Bone marrow (tissue), 2 donors: ENCODE data around the gene FAM50B.

ENCODE experiments used
- DNase-seq, 2 donors: peaks; one replicate each; lab custom pipeline; 2025; lab: John Stamatoyannopoulos, UW

Gene FAM50B, protein sequence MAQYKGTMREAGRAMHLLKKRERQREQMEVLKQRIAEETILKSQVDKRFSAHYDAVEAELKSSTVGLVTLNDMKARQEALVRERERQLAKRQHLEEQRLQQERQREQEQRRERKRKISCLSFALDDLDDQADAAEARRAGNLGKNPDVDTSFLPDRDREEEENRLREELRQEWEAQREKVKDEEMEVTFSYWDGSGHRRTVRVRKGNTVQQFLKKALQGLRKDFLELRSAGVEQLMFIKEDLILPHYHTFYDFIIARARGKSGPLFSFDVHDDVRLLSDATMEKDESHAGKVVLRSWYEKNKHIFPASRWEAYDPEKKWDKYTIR

DNA sequence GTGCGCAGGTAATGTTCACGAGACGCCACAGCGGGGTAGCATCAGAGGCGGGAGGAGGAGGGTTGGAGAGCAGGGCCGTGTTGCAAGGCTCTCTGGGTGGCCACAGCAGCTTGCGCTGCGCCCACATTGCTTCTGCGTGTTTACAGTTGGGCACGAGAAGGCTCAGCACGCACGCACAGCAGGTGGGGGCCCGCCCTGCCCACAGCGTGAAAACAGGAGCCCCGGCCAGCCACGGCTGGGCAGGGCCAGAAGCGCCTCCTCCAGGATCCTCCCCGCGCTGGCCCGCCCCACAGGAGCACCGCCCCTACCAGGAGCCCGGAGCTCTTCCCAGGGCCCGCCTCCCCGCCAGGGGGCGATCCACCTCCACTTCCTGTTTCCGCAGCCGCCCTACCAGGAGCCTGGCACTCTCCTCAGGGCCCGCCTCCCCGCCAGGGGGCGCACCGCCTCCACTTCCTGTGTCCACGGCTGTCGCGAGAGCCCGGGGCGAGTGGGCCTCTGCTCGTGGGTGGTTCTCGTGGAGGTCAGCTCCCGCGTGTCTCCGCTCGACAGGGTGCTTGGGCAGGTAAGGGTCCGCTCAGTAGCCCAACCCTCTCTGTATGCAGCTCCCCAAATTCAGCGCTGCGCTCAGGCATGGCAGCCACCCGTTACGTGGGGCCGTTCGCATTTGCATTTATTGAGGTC lies at the start of gene FAM50B:
TSS of gene FAM50B (plus strand) at position 449 of the 681 bp plus-strand sequence. CDS start 439 bp downstream, outside the sequence.
- peak; percentile 52 to 67 for DNase-seq

DNA sequence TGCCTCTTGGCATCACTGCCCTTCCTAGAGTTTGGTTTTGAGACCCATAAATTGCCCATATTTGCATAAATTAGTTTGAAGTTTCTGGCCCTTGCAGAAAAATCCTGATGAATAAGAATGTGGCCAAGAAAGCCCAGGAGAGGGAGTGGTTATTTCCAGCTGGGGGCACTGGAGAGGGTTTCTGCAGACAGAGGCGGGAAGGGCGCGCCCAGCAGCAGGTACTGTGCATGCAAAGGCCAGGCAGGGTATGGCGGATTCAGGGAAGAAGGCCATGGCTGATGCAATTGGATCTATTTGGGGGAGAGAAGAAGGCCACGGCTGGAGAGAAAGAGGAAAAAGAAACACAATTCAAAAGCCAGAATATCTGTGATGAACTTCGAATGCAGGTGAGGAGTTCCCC lies 49.5 kb upstream of the FAM50B start:
- DNase-seq: no peak

- DNase-seq: no peak
These were observed 48.2 kb upstream of the FAM50B start for GRCh38 chr6:3800850-3801591.

GRCh38 chr6:3801960-3802359 lies 47.2 kb upstream of the FAM50B start:
- no peak for DNase-seq

DNA sequence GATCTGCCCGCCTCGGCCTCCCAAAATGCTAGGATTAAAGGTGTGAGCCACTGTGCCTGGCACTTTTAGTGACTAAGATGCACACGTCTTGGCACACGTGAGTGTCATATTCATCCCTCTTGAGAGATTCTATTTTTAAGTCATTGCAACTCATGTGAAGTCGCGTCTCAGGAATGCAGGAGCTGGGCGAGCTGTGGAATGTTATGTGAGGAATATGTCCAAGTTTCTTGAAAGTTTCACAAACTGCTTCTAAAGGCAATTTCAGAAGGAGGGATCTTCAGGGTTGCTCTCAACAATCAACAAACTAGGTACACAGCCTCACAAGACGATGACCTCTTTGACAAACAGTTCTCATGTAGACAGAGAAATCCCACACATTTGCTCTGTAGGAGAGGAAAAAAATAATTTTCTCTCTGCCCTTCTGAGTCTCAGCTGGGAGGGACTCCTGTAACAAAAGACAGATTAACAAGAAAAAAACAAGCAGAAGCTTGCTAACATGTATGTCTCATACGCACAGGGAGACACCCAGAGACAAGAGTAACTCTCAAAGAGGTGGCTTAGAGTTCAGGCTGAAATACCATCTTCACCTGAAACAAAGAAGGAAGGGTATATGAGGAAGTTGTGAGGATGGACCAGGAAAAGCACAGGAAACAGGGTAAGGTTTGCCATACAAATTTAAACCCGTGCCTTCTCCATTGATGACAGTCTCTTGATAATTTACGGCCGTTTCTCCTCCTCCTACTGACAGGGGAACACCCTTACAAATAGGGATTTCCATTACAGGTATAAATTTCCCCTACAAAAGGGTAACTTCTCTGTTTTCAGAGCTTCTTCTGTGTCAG lies 45.3 kb upstream of the FAM50B start:
- no peak for DNase-seq

DNA sequence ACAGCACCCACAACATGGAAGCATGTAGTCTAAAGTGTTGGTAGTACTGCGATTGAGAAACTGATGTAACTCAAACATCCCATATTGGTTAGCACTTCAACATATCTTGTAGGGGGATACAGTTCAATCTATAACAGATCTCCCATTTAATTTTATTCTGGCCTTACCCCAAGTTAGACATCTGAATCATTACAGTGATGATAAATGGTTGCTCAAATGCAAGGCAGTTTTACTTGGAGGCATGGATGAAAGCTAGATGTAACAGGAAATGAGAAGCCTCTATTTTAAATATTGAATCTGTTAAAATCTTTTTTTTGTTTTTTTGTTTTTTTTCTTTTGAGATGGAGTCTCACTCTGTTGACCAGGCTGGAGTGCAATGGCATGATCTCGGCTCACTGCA lies 44.2 kb upstream of the FAM50B start:
- DNase-seq: no peak

DNA sequence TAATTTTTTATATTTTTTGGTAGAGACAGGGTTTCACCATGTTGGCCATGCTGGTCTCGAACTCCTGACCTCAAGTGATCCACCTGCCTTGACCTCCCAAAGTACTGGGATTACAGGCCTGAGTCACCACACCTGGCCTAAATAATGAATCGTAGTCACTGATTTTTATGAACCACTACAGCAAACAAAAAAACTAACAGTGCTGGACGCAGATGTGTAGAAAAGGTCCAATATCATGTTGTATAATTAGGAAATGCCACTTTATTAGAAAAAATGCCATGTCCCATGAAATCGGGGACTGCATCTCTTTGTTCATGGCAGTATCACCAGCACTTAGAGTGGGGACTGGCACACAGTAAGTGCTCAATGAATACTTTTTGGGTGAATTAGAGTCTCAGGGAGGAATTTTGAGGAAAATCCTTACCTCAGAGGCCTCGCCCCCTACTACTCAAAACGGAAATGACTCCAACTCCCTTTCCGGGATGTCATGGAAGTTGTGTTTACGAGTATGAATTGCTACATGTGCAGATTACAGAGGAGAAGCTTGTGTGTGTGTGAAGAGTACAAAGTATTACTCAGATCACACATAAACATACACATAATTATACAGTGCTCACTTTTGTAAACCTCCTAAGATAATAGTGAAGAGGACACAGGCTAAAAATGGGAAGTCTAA lies 43.6 kb upstream of the FAM50B start:
- no peak for DNase-seq

DNA sequence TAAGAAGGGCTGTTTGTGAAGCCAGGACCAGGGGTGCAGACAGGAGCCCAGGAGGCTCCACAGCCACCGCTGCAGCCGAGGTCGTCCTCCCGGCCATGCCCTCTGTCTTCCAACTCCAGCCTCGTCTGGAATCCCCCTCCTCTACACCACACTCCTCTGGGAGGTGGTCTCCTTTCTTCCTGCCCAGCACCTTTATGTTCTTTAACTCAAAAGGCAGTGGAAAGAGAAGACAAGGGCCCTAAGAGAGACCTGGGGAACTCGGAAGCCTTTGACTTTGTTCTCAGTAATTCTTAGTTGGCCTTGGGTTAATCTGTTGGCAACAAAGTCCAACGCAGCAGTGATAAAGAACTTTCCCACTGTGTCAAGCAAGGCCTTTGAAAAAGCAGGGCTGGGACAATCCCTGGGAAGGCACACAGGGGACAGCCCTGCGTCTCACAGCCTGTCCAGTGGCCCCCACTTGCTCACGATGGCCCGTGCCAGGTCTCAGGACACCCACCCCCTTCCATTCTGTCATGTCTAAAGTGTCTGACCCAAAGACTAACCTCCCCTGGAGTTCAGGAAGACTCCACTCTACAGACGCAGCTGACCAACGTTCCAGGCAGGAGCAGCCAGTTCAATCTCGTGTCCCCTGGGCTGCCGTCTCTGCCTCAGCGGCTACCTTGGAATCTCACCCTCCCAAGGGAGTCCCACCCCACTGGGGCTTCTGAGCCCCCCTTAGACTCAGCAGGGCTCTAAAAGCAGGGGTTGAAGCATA lies 42.8 kb upstream of the FAM50B start:
- no peak for DNase-seq

- DNase-seq: no peak
These were observed 41.0 kb upstream of the FAM50B start for GRCh38 chr6:3808199-3808598.

GRCh38 chr6:3808759-3809514 lies 40.2 kb upstream of the FAM50B start:
- DNase-seq: no peak

GRCh38 chr6:3809515-3809891 lies 39.7 kb upstream of the FAM50B start:
- no peak for DNase-seq

DNA sequence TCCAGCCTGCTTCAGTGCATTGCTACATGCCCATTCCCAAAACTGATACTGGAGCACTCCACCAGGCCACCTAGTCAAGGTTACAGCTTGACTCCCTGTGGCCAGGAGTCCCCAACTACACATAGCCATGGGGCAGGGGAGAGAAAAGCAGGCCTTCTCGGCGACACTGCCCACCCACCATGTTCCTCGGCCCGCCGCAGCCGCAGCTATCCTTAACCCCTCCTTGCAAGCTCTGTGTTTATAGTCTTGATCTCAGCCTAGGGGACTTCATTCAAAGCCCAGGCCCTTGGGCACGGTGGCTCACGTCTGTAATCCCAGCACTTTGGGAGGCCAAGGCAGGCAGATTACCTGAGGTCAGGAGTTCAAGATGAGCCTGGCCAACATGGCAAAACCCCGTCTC lies 39.2 kb upstream of the FAM50B start:
- no peak for DNase-seq

DNA sequence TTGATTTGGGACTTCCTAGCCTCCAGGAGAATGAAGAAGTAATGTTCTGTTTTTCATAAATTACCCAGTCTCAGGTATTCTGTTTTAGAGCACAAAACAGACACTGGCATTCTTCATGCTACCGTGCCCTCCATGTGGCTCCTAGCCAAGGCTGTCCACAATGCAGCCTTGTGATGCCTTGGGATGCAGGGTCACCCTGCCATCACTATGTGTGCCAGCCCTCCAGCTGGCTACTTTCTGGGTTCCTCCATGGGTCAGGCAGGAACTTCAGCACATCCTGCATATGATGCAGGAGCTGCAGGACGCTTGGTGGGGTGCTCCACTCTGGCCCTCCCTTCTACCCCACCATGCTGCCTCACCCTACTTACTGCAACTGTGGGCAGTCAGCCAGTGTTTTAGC lies 38.0 kb upstream of the FAM50B start:
- no peak for DNase-seq

DNA sequence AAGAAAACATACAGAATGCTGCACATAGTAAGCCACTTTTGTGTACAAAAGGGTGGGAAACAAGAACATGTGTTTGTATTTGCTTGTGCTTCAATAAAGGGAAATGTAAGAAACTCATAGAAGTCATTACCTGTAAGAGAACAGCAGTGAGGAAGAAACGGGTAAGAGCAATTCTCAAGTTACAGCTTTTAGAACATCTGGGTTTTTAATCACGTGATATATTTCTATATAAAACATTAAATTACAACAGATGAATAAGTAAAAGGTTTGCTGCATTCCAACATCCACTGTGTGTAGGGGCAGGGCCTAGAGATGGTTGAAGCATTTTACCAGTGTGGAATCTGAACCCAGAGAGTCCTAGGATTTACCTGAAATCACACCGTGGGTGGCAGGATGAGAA lies 36.6 kb upstream of the FAM50B start:
- DNase-seq: no peak

DNA sequence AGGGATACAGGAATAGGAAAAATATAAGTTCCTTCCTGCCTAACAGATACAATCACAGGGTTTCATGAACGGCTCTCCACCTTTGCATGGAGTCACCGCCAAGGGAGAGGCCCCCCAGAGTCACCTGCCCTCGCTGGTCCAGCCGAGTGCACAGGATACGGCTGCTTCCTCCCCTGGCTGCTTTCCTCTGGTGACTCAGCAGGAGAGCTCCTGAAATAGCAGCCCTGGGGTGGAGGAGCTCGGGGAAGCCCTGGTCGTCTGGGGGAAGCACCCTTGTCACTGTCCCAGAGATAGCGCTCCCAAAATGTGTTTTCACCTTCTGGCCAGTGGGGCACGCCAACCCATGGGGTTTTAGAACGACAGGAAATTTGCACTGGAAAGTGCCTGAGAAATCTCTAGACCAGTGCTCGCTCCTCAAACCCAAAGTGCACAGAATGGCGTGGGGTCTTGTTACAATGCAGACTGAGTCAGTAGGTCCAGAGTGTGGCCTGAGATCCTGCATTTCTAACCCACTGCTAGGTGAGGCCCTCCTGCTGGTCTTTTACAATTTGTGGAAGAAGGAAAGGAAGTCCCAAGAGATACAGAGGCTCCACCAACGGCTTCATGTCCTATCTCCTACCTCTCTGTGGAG lies 35.9 kb upstream of the FAM50B start:
- DNase-seq: peak in 1 of 2 donors; percentile 76

- no peak for DNase-seq
These were observed 35.3 kb upstream of the FAM50B start for GRCh38 chr6:3813918-3814317.

GRCh38 chr6:3814539-3814938 lies 34.6 kb upstream of the FAM50B start:
- no peak for DNase-seq

DNA sequence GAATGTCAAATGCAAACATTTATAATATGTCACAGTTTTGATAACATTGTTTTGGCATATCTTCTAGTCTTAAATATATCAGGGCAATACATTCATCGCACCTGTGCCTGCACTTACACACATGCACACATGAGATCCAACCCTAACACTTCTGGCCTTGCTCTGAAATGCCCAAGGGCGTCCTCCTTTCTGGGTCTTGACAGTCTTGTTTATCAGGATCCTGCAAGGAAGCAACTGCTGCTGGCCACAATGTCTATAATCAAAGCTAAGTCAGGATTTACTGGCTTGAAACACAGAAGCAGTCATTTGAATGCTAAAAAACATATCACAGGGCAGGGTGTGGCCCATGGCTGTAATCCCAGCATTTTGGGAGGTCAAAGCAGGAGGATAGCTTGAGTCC lies 32.9 kb upstream of the FAM50B start:
- DNase-seq: no peak
